Measurements from ENCODE around the gene GRIK1.

DNA sequence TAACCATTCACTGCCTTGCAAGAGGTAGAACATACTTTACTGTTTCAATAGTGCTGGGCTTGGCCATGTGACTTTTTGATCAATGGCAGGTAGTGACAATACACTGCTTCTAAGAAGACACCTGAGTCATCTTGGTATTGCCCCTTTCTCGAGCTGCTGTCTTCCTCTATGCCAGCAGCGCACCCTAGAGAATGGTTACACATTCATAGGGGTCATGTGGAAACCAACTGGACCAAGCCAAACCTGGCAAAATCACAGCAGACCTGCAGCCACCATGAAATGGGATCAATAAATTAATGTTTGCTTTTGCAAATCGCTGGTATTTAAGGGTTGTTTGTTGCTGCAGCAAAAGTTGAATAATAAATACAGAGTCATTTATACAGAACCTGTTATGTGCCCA lies 122.3 kb downstream of the GRIK1 start:
- TF ChIP-seq, protein P1, sequence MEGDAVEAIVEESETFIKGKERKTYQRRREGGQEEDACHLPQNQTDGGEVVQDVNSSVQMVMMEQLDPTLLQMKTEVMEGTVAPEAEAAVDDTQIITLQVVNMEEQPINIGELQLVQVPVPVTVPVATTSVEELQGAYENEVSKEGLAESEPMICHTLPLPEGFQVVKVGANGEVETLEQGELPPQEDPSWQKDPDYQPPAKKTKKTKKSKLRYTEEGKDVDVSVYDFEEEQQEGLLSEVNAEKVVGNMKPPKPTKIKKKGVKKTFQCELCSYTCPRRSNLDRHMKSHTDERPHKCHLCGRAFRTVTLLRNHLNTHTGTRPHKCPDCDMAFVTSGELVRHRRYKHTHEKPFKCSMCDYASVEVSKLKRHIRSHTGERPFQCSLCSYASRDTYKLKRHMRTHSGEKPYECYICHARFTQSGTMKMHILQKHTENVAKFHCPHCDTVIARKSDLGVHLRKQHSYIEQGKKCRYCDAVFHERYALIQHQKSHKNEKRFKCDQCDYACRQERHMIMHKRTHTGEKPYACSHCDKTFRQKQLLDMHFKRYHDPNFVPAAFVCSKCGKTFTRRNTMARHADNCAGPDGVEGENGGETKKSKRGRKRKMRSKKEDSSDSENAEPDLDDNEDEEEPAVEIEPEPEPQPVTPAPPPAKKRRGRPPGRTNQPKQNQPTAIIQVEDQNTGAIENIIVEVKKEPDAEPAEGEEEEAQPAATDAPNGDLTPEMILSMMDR (conservative IDR thresholded peaks at IDR 0.05 in 1 of 2, IDR thresholded peaks at IDR 0.05 in 1 of 2; ENCODE audit: extremely low read depth in 1 of 2, insufficient read depth in 1 of 2, low read depth in 1 of 2, low read length in 2 of 2) = no peak
- TF ChIP-seq EZH2 (IDR thresholded peaks at IDR 0.05; ENCODE audit: borderline replicate concordance, low read length) = no peak
